HL-60/S4 (cell line): ENCODE data around the gene CES5A.
"Not testable (repeated sequence)": the region's sequence is repeated elsewhere in the genome, so short reads cannot be mapped to it uniquely, and the experiment has no call there.

ENCODE experiments used
- in situ Hi-C: fragments of 300-500 bp; cut with MboI; formaldehyde crosslinking; loops from 2 replicates; pipeline ENCODE4 v1.14.3; 2022; ENCODE audit warnings: low sequenced_read_pairs

The CES5A gene, protein sequence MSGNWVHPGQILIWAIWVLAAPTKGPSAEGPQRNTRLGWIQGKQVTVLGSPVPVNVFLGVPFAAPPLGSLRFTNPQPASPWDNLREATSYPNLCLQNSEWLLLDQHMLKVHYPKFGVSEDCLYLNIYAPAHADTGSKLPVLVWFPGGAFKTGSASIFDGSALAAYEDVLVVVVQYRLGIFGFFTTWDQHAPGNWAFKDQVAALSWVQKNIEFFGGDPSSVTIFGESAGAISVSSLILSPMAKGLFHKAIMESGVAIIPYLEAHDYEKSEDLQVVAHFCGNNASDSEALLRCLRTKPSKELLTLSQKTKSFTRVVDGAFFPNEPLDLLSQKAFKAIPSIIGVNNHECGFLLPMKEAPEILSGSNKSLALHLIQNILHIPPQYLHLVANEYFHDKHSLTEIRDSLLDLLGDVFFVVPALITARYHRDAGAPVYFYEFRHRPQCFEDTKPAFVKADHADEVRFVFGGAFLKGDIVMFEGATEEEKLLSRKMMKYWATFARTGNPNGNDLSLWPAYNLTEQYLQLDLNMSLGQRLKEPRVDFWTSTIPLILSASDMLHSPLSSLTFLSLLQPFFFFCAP

DNA sequence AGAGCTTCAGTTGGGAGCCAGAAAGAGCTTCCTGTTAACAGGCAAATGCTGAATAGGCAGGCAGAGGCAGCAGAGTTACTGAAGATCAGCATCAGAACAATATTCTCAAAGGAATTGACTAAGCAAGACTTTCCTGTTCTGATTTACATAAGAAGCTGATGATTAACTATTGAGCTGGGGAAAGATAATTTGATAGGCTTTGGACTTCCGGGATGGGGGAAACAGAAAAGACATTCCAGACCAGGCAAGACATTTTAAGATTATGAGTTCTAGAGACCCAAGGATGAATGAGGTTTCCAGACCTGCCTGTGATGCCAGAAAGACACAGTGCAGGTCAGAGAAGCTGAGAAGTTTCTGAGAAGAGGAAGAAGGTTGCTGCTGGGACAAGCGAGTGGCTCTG, at the start of gene CES5A:
Gene CES5A (minus strand): TSS at position 101 of the 400 bp plus-strand sequence. CDS start 152 bp downstream, outside the sequence.
- in situ Hi-C loops, result no loop called here

DNA sequence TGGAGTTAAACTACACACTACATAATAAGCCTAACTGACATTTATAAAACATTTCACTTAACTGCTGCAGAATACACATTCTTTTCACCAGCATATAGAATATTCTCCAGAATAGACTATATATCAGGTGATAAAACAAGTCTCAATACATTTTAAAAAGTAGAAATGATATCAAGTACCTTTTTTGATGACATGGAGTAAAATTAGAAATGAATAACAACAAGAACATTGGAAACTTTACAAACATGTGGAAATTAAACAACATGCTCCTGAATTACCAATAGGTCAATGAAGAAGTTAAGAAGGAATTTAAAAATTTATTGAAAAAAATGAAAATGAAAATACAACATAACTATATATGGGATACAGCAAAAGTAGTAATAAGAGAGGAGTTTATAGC, 47.5 kb upstream of the CES5A start:
- in situ Hi-C loops, result no loop called here

DNA sequence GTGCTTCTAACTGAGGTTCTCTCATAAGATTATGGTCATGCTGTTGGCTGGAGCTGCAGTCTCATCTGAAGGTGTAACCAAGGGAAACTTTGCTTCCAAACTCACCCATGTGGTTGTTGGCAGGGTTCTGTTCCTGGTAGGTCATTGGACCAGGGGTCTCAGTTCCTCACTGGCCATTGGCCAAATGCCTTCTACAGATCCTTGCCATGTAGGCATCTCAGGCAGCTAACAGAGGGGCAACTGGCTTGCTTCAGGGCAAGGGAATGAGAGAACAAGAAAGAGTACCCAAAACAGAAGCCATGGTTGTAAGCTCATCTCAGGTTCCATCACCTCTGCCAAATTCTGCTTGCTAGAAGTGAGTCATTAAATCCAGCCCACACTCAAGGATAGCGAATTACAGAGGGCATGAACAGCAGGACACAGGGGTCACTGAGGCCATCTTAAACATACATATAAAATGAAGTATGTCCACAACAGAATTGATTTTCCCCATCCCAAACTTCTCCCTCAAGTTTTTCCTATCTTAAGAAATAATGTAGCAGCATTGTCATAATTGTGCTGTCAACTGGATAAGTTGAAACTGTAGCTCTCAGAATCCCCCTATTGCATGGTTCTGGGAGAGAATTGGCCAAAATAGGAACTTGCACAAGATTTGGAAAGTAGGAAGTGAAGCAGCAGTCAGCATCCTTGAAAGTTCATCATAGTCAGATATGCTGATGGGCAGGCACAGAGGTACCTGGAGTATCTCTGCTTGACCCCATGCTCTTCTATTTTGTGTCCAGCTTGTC, 42.4 kb upstream of the CES5A start:
- in situ Hi-C loops, result no loop called here

DNA sequence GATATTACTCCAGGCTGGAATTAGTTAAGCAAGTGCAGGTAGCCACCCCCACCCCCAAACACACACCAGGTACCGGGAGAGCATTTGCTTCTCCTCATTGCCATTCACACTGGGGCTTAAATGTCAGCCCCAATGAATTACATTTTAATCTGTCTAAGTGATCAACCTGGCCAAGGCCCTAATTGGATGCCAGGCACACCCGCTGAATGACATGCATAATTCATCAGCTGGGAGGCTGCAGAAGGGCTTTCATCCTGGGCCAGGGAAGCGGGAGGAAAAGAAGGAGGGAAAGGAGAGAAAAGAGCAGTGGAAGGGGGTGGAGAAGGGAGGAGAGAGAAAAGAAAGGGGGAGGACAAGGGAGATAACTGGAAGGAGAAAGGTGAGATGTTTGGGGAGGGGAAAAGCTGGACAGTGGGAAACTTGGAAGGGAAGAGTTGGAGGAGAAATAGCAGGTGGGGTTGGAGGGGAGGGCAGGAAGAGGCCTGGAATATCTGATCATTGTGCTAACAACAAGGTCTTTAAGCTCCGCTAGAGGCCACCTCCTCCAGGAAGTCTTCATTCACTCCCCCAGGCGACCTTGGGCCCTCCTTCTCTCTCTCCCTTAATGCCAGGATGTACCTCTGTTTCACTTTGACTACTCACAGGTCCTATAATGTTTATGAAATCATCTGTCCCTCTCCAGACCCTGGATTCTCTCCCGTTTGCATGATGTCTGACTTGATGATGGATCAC, 40.1 kb upstream of the CES5A start:
- in situ Hi-C loops, result no loop called here

DNA sequence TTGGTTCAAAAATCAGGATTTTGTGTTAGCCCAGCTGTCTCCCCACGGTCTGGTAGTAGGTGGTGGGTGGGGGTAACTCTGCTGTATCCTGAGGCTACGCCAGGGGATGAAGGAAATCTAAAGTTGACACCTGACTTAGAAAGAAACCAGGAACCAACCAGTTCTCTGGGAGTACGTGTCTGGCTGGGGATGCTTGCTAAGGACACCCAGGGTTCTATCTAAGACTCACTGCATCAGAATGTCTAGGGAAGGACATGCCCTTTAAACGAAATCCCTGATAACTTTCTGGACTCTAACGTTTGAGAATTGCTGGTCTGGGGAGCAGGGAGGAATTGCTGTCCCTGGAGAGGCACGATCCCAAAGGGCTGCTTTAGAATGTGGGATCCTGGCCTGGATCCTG, 39.2 kb upstream of the CES5A start:
- in situ Hi-C loops, result no loop called here

DNA sequence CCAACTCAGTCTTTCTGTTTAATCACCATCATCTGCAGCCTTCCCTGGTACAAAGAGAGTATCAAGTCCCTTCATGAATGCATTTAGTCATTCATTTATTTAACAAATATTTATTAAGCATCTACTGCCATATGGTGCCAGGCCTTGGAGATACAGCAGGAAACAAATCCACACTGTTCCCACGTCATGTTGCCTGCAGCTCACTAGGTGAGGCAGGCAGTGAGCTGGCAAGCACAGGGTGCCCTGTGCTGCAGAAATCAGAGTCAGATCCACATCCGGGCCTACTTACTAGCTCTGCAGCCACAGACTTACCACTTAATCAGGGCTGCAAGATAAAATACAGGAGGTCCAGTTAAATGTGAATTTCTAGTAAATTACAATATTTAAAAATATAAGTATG, 38.5 kb upstream of the CES5A start:
- in situ Hi-C loops, result no loop called here

DNA sequence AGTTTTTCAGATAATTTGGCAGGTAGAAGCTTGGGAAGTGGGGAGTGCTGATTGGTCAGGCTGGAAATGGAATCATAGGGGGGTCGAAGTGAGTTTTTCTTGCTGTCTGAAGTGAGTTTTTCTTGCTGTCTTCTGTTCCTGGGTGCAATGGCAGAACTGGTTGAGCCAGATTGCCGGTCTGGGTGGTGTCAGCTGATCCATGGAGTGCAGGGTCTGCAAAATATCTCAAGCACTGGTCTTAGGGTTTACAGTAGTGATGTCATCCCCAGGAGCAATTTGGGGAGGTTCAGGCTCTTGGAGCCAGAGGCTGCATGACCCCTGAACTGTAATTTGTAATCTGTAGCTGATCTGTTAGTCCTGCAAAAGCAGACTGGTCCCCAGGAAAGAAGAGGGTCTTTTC, 37.9 kb upstream of the CES5A start:
- in situ Hi-C loops, result not testable (repeated sequence)

DNA sequence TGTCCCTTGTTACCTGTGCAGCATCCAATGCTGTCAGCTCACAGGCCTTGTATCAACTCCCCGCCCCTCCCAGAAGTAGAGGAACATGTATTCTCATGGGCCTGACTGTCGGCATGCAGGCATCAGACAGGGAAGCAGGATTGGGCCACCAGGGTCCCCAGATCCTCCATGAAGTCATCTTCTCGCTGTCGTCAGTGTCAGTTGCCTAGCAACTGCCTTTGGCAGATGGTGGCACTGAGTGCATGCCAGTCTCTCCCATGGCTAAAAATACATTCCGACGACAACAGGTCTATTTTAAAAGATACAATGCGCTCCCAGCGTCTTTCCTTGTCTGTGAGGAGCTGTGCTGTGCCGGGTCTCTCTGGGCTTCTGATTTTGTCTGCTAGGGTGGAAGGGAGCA, 36.8 kb upstream of the CES5A start:
- in situ Hi-C loops, result no loop called here

DNA sequence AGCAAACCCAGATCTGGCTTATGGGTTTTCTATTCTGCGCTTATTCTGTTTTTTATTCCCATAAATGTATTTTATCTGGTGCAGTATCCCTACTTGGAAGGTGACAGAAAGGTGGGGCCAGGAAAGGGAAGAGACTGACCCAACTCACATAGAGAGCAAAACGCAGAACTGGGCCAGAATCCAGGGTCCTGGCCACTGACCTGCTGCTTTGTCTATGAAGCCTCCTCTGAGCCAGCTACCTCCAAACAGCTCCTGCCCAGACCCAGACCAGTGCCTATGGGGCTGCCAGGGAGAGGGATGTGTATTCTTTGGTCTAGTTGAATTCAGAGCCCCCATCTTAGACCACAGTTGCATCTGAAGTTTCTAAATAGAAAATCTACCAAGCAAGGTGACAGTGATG, 36.4 kb upstream of the CES5A start:
- in situ Hi-C loops, result no loop called here

DNA sequence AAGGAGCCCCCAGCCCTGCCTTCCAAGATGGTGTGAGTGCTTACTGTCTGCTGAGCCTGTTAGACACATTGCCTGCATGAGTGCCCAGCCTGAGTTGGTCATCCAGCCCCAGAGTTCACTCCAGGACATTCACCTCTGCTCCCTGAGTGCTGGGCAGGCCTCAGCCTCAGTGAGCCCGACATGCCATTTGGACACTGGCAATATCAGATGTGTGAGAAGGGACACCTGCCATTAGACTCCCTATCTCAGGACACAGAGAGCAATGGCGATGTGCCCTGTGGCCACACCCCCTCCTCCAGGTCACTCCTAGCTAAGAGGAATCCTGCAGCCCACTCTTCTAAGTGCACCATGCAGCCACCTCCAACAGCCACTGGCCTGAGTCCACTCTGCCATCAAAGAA, 34.7 kb upstream of the CES5A start:
- in situ Hi-C loops, result no loop called here

DNA sequence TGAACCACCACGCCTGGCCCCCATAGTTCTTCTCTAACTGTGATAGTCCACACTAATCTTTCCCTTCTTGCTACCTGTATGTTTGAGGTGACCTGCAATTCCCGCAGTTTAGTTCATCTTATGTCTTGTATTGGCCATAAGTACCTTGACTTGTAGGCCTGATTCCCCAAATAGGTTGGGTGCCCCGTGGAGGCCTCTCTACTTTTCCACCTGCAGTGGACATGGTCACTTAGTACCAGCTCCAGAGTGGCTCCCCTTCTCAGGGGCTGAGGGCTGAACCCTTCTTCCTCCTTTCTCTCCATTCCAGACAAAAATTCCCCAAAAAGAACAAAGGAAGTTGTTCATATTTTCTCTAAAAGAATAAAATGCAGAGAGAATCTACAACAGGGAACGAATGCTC, 33.5 kb upstream of the CES5A start:
- in situ Hi-C loops, result no loop called here

DNA sequence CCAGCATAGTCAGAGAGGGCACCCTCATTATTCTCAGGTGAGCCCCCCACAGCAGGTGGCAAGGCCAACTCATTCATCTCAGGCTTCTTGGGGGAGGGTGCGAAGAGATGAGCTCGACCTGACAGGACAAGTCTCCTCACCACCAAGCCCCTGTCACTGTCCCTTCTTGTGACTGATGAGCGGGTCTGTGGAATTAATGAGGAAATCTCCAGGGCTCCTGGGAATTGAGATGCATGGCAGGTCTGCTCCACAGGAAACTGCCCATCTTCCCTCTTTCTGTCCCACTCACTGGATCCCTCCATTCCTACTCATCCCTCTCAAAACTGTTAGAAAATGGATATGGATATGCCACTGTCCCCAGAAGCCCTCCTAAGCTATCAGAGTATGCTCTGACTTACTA, 32.5 kb upstream of the CES5A start:
- in situ Hi-C loops, result no loop called here

DNA sequence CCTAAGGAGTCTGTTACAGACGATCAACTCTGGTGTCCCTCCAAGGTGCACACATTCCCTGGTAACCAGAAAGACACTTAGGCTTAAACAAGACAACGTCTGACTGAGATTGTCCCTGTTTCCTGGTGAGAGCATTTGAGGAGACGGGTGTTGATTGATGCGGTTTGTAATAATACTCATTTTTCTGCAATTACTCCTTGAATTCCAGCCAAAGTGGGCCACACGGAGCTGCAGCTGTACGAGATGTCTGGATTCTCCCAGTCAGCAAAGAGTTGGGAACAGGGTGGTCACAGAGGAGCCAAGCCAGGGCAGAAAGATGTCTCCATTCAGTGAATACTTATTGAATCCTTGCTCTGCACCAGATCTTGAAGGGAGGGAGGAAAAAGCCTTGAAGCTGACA, 30.9 kb upstream of the CES5A start:
- in situ Hi-C loops, result no loop called here

DNA sequence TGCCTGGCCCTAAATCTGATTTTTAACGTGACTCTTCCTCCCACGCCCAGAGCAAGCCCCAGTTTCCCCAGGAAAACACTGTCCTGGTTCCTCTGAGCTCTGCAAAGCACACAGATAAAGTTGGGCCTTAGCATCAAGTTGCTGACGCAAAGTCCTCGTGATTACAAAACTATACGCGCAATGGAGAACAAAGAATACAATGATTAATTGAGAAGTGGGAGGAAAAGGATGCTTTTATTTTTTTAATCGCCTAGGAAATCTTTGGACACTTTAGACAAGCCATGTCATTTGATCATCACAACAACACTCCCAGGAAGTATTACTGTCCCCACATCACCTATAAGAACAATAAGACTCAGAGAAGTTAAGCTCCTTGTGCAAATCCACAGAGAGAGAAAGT, 30.5 kb upstream of the CES5A start:
- in situ Hi-C loops, result no loop called here

DNA sequence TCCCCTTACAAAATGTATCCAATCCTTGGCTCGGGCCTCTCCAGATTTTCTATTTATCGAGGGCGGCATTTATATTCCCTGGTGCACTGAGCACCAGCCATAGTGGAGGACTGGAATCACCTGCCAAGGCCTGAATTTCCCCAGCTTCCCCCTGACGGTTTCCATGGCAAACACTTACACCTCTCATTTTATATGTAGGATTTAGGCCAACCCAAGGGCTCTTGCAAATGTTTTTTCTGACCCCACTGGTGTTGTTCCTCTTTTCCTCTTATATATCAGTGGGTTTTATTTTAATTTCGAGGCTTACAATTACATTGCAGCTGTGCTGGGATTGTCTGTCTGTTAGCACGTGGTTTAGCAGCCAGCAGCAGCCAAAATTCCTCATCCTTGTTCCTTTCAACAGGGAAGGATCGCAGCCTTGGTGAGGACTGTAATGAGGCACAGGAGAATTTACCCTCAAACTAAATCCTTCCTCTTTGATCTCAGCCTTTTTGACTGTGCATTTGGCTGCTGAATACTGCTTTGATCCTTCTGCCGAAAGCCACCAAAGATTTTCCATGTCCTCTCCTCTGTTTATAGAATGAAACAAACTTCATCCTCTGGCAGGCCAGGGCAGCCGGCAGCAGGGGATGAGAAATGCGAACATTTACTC, 26.5 kb upstream of the CES5A start:
- in situ Hi-C loops, result no loop called here

DNA sequence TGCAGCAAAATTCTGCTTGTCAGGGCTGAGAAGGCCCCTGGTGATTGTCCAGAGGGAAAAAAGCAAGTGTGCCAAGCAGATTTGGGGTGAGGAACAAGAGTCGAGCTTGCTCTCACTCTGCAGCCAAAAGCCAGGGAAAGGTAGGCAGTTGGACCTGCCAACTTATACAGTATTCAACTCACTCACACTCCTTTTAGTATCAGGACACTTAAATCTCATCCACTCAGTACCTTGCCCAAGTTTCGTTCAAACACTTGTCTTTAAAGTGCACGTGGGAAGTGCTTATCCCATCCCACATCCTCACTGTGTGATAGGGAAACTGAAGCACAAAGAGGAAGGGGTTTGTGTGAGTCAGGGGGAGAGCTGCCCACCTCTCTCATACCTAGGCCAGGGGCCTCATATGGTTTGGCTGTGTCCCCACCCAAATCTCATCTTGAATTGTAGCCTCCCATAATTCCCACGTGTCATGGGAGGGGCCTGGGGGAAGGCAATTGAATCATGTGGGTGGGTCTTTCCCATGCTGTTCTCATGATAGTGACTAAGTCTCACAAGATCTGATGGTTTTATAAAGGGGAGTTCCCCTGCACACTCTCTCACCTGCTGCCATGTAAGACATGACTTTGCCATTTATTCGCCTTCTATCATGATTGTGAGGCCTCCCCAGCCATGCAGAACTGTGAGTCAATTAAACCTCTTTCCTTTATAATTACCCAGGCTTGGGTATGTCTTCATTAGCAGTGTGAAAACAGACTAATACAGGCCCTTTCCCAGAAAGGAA, 25.6 kb upstream of the CES5A start:
- in situ Hi-C loops, result no loop called here

DNA sequence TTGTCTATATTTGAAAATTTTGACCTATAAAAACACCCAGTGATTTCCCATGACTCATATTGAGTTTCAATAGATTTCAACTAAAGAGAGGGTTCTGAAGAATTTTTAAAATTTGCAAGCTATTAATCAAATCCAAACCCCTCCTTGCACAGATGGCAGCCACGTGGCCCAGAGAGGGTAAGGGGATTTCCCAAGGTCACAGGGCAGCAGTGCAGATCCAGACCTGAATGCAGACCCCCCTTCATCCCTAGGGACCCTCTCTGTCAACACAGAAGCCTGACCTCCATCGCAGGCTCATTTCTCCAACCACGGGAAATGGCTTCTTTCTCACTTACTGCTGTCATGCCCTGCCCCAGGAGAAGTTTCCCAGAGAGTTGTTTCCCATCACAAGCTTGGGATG, 24.7 kb upstream of the CES5A start:
- in situ Hi-C loops, result no loop called here

DNA sequence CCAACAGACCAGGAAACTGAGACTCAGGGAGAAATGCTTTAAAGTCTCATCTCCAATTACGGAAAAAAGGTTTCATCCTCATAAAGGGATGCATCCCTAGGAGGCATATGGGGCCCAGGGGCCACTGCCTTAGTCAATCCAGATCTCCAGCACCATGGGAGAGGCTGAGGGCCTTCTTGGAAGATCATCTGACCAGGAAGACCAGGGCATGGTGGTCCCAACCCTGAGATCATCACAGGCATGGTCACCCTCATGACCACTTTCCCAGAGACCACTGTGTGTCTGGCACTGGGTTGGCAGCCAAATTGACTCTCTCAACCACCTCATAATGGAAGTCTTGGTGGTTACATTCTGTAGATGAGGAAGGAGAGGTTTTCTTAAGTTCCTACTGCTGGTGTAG, 23.4 kb upstream of the CES5A start:
- in situ Hi-C loops, result no loop called here

DNA sequence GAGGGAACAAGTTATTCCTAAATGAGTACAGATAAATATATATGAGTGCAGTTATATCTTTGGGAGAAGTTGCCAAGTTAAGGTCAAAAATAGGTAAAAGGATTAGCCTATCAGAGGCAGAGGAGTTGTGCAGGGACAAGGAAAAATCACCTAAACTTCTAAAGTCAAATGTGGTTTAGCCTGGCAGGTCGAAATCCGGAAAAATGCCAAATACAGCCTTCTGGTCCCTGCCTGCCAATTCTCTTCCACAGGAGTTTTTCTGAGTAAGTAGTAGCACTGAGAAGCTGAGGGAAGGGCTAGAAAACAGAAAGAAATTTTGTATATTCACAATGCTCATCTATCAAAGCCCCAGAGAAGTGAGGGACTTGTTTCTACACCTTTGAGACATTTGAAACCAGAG, 17.6 kb upstream of the CES5A start:
- in situ Hi-C loops, result no loop called here

DNA sequence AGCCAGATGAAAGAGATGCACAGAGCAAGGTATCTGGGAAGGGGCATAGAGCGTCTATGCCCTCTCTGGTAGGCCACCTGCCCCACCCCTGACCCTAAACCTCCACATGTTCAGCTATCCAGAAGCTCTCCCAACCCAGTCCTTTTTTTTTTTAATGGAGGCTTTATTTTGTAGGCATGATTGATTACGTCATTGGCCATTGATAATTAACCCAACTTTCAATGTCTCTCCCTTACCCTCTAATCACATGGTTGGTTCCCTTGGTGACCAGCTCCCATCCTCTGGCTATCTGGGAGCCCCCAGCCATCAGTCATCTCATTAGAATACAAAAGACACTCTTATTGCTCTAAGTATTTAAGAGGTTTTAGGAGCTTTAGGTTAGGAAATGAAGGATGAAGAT, 14.3 kb upstream of the CES5A start:
- in situ Hi-C loops, result no loop called here
